Uterus (tissue), 2 donors: ENCODE measurements around the gene PIP4K2A.

Experiments
- CTCF ChIP-seq, 4 experiments: fragments of 200-600 bp in 2 of 4; fragments of 450-650 bp in 2 of 4; sonication (generic) in 2 of 4; IDR thresholded peaks; one replicate each; pipeline ENCODE4 v1.5.1; 2016 to 2019; ENCODE audit warnings: antibody characterized with exemption in 4 of 4, mild to moderate bottlenecking in 2 of 4, moderate library complexity in 1 of 4
- POLR2A ChIP-seq, 2 donors: fragments of 450-650 bp; IDR thresholded peaks; one replicate each; pipeline ENCODE4 v1.6.1; 2016; ENCODE audit warnings: antibody characterized with exemption in 2 of 2, mild to moderate bottlenecking in 1 of 2, moderate library complexity in 1 of 2

- TF ChIP-seq CTCF (IDR thresholded peaks at IDR 0.05) (no peak), POLR2A (IDR thresholded peaks at IDR 0.05) (no peak)
Observed at GRCh38 chr10:22581461-22581860, 132.9 kb downstream of the PIP4K2A start.
